SK-N-SH (cell line): ENCODE results near the gene CLGN. TPM values are rescaled to one million over a fixed set of nuclear protein-coding genes. Genes with fewer than 3 reads are reported as not detected.

Experiments used
- CTCF ChIA-PET: fragments of 300-600, 350-600 bp; formaldehyde crosslinking; extraction: SDS; loops from one replicate; lab custom pipeline; 2021; lab: Yijun Ruan, JAX
- POLR2A ChIA-PET: fragments of 350-600 bp; sonication (Branson Sonifier 250); formaldehyde crosslinking; extraction: SDS; loops from one replicate; lab custom pipeline; 2020; ENCODE audit warnings: antibody characterized with exemption, inconsistent platforms; lab: Yijun Ruan, JAX
- DNase-seq: peaks from one replicate; pipeline ENCODE4 v3.0.0; 2012
- H2AFZ ChIP-seq: fragments of 200-600 bp; sonication (generic); 2 replicates; pipeline ENCODE4 v1.8.1; 2016; ENCODE audit warnings: antibody characterized with exemption, mild to moderate bottlenecking, low read depth
- H3F3A ChIP-seq: fragments of 200-600 bp; sonication (generic); replicated peaks from 2 replicates; pipeline ENCODE3; 2016; ENCODE audit warnings: antibody characterized with exemption, mild to moderate bottlenecking; ENCODE audit not compliant: insufficient read depth
- H3K27ac ChIP-seq, 2 experiments: fragments of 200-500 bp in 1 of 2; fragments of 200-600 bp in 1 of 2; sonication (Bioruptor generic) in 1 of 2; sonication (generic), shearing (Covaris generic) in 1 of 2; 2 replicates each; pipeline versions ENCODE4 v1.5.1 to v1.6.1; 2014 to 2016; ENCODE audit warnings: low read depth in 2 of 2, inconsistent platforms in 1 of 2, low read length in 1 of 2, mild to moderate bottlenecking in 1 of 2, mixed read lengths in 1 of 2
- H3K27me3 ChIP-seq: fragments of 200-600 bp; sonication (generic), shearing (Covaris generic); 2 replicates; pipeline ENCODE4 v1.6.1; 2016; ENCODE audit warnings: mixed run types; ENCODE audit not compliant: insufficient read depth
- H3K36me3 ChIP-seq, 2 experiments: fragments of 200-500 bp in 1 of 2; fragments of 200-600 bp in 1 of 2; sonication (Bioruptor generic) in 1 of 2; sonication (generic) in 1 of 2; replicated peaks in 1 of 2; 2 replicates each; pipeline versions ENCODE3 to v1.5.1; 2014 to 2016; ENCODE audit warnings: low read length in 1 of 2, mild to moderate bottlenecking in 1 of 2; ENCODE audit not compliant: insufficient read depth in 2 of 2, control insufficient read depth in 1 of 2
- H3K4me1 ChIP-seq, 2 experiments: fragments of 200-500 bp in 1 of 2; fragments of 200-600 bp in 1 of 2; sonication (Bioruptor generic) in 1 of 2; sonication (generic), shearing (Covaris generic) in 1 of 2; 2 replicates each; pipeline versions ENCODE4 v1.5.1 to v1.6.1; 2014 to 2016; ENCODE audit warnings: low read depth in 1 of 2, low read length in 1 of 2, mixed run types in 1 of 2; ENCODE audit not compliant: insufficient read depth in 2 of 2, control insufficient read depth in 1 of 2
- H3K4me2 ChIP-seq: fragments of 200-600 bp; sonication (generic), shearing (Covaris generic); 2 replicates; pipeline ENCODE4 v1.6.1; 2017; ENCODE audit warnings: mixed run types
- H3K4me3 ChIP-seq, 2 experiments: fragments of 200-500 bp in 1 of 2; fragments of 200-600 bp in 1 of 2; sonication (Bioruptor generic) in 1 of 2; sonication (generic), shearing (Covaris generic) in 1 of 2; 2 replicates each; pipeline versions ENCODE4 v1.5.1 to v1.8.1; 2014 to 2016; ENCODE audit warnings: low read depth in 2 of 2, inconsistent platforms in 1 of 2, low read length in 1 of 2, mild to moderate bottlenecking in 1 of 2, mixed read lengths in 1 of 2, moderate library complexity in 1 of 2
- H3K79me2 ChIP-seq: fragments of 200-600 bp; sonication (generic); 2 replicates; pipeline ENCODE4 v1.8.1; 2017; ENCODE audit warnings: mild to moderate bottlenecking; ENCODE audit not compliant: insufficient read depth
- H3K9ac ChIP-seq: fragments of 200-600 bp; sonication (generic); 2 replicates; pipeline ENCODE4 v1.6.1; 2017; ENCODE audit warnings: mixed run types
- H3K9me2 ChIP-seq: fragments of 200-600 bp; sonication (generic); 2 replicates; pipeline ENCODE4 v1.6.1; 2017; ENCODE audit warnings: mixed run types
- H3K9me3 ChIP-seq: fragments of 200-600 bp; sonication (generic); 2 replicates; pipeline ENCODE4 v1.6.1; 2017; ENCODE audit warnings: mixed run types, mild to moderate bottlenecking, moderate library complexity
- H4K20me1 ChIP-seq: fragments of 200-600 bp; sonication (generic); 2 replicates; pipeline ENCODE4 v1.6.1; 2017; ENCODE audit warnings: mild to moderate bottlenecking, mixed run types; ENCODE audit not compliant: insufficient read depth
- ELF1 ChIP-seq: IDR thresholded peaks from 2 replicates; pipeline ENCODE4 v1.4.0; 2012
- EP300 ChIP-seq, 2 experiments: IDR thresholded peaks; 2 replicates each; pipeline versions ENCODE4 v1.4.0 to v1.6.1; 2012; ENCODE audit warnings: borderline replicate concordance in 1 of 2, low read depth in 1 of 2, low read length in 1 of 2
- FOSL2 ChIP-seq: IDR thresholded peaks from 2 replicates; pipeline ENCODE4 v1.4.0; 2012; ENCODE audit warnings: low read depth, mild to moderate bottlenecking, moderate library complexity, borderline replicate concordance
- FOXM1 ChIP-seq: IDR thresholded peaks from 2 replicates; pipeline ENCODE4 v1.4.0; 2012; ENCODE audit warnings: low read depth, mild to moderate bottlenecking
- GABPA ChIP-seq: IDR thresholded peaks from 2 replicates; pipeline ENCODE4 v1.4.0; 2012; ENCODE audit warnings: low read depth, mild to moderate bottlenecking
- GATA2 ChIP-seq: sonication (generic); formaldehyde crosslinking; IDR thresholded peaks from 2 replicates; pipeline ENCODE4 v1.5.0; 2020; ENCODE audit warnings: mild to moderate bottlenecking, missing genetic modification reagents
- MEF2A ChIP-seq: IDR thresholded peaks from 2 replicates; pipeline ENCODE4 v1.4.0; 2012; ENCODE audit warnings: low read depth, borderline replicate concordance
- MXI1 ChIP-seq: IDR thresholded peaks from 2 replicates; pipeline ENCODE4 v1.6.1; 2012; ENCODE audit warnings: mild to moderate bottlenecking, low read depth, low read length, improper control_type of control experiment
- NFIC ChIP-seq: IDR thresholded peaks from 2 replicates; pipeline ENCODE4 v1.4.0; 2012; ENCODE audit warnings: borderline replicate concordance
- NRF1 ChIP-seq: IDR thresholded peaks from 2 replicates; pipeline ENCODE4 v1.6.1; 2012; ENCODE audit warnings: low read depth, mild to moderate bottlenecking, low read length
- RCOR1 ChIP-seq: fragments of 150-350 bp; IDR thresholded peaks from 2 replicates; pipeline ENCODE4 v1.6.1; 2017; ENCODE audit warnings: antibody characterized with exemption, low read length
- RFX5 ChIP-seq: IDR thresholded peaks from 2 replicates; pipeline ENCODE4 v1.6.1; 2012; ENCODE audit warnings: mild to moderate bottlenecking, improper control_type of control experiment, low read length
- RXRA ChIP-seq: IDR thresholded peaks from 2 replicates; pipeline ENCODE4 v1.4.0; 2012; ENCODE audit warnings: low read depth, mild to moderate bottlenecking, borderline replicate concordance
- SIN3A ChIP-seq: IDR thresholded peaks from 2 replicates; pipeline ENCODE4 v1.6.1; 2012; ENCODE audit warnings: low read depth, mild to moderate bottlenecking, low read length, moderate library complexity, borderline replicate concordance
- SMC3 ChIP-seq: IDR thresholded peaks from 2 replicates; pipeline ENCODE4 v1.6.1; 2012; ENCODE audit warnings: low read depth, low read length, improper control_type of control experiment
- TCF12 ChIP-seq: IDR thresholded peaks from 2 replicates; pipeline ENCODE4 v1.4.0; 2012
- TEAD4 ChIP-seq: IDR thresholded peaks from 2 replicates; pipeline ENCODE4 v1.4.0; 2012; ENCODE audit warnings: mild to moderate bottlenecking, borderline replicate concordance; ENCODE audit not compliant: insufficient read depth
- YY1 ChIP-seq: IDR thresholded peaks from 2 replicates; pipeline ENCODE4 v1.4.0; 2012; ENCODE audit warnings: low read depth, mild to moderate bottlenecking
- WGBS: methylation state at CpG from one replicate; pipeline ENCODE4 v1.1.6; 2017; ENCODE audit warnings: low lambda C conversion rate; 5-methylcytosine and 5-hydroxymethylcytosine counted together
- polyA plus RNA-seq, 3 experiments: library from polyadenylated mRNA; depleted of rRNA; stranded (reverse); fragments of >200 nt; gene quantifications; 2 replicates each; pipeline ENCODE4 v1.2.3, GENCODE V29; 2012
- TF ChIP-seq, protein P1 (sequence below): IDR thresholded peaks from 2 replicates; pipeline ENCODE4 v1.6.1; 2012; ENCODE audit warnings: mild to moderate bottlenecking, low read depth, low read length, moderate library complexity
- TF ChIP-seq, protein P2 (sequence below): IDR thresholded peaks from 2 replicates; pipeline ENCODE4 v1.4.0; 2012; ENCODE audit warnings: low read depth
- TF ChIP-seq, protein P3 (sequence below): fragments of 150-350 bp; IDR thresholded peaks from 2 replicates; pipeline ENCODE4 v1.6.1; 2016; ENCODE audit warnings: mild to moderate bottlenecking, low read depth, low read length
- TF ChIP-seq, protein P4 (sequence below): fragments of 150-350 bp; IDR thresholded peaks from 2 replicates; pipeline ENCODE4 v1.6.1; 2017; ENCODE audit warnings: antibody characterized with exemption, low read length, low read depth, borderline replicate concordance
- TF ChIP-seq, protein P5 (sequence below): IDR thresholded peaks from 2 replicates; pipeline ENCODE4 v1.4.0; 2012; ENCODE audit warnings: low read depth, borderline replicate concordance

Gene CLGN
- polyA plus RNA-seq, 1 of the 3 experiments (the other 2 are of a cell fraction) = 0.72 TPM

DNA sequence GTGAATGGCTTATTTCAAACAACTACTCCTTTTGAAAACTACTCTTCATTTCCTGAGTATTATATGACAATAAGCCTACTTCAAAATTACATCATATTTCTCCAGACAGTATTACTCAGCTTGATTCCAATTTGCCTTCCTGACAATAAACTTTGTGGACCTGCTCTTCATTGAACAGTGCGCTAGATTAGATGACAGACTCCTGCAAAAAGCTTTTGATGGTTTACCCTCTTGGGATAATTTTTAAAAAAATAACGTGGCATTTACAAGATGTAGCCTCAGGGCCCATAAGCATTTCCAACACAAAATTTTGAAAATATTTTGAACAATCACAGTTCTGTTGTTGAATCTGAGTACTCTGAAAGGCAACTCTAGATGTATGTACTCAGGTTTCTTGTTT, 44.7 kb upstream of the CLGN start (continued):
- TF ChIP-seq, protein P1, sequence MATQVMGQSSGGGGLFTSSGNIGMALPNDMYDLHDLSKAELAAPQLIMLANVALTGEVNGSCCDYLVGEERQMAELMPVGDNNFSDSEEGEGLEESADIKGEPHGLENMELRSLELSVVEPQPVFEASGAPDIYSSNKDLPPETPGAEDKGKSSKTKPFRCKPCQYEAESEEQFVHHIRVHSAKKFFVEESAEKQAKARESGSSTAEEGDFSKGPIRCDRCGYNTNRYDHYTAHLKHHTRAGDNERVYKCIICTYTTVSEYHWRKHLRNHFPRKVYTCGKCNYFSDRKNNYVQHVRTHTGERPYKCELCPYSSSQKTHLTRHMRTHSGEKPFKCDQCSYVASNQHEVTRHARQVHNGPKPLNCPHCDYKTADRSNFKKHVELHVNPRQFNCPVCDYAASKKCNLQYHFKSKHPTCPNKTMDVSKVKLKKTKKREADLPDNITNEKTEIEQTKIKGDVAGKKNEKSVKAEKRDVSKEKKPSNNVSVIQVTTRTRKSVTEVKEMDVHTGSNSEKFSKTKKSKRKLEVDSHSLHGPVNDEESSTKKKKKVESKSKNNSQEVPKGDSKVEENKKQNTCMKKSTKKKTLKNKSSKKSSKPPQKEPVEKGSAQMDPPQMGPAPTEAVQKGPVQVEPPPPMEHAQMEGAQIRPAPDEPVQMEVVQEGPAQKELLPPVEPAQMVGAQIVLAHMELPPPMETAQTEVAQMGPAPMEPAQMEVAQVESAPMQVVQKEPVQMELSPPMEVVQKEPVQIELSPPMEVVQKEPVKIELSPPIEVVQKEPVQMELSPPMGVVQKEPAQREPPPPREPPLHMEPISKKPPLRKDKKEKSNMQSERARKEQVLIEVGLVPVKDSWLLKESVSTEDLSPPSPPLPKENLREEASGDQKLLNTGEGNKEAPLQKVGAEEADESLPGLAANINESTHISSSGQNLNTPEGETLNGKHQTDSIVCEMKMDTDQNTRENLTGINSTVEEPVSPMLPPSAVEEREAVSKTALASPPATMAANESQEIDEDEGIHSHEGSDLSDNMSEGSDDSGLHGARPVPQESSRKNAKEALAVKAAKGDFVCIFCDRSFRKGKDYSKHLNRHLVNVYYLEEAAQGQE = no peak
- TF ChIP-seq, protein P2, sequence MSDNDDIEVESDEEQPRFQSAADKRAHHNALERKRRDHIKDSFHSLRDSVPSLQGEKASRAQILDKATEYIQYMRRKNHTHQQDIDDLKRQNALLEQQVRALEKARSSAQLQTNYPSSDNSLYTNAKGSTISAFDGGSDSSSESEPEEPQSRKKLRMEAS = no peak
- no peak for TF ChIP-seq SMC3
- no peak for TF ChIP-seq RCOR1
- no peak for TF ChIP-seq NRF1
- TF ChIP-seq SIN3A = no peak
- no peak for TF ChIP-seq EP300 (IDR thresholded peaks at IDR 0.05; ENCODE audit: borderline replicate concordance in 1 of 2, low read depth in 1 of 2, low read length in 1 of 2)
- TF ChIP-seq ELF1 = no peak
- TF ChIP-seq, protein P3, sequence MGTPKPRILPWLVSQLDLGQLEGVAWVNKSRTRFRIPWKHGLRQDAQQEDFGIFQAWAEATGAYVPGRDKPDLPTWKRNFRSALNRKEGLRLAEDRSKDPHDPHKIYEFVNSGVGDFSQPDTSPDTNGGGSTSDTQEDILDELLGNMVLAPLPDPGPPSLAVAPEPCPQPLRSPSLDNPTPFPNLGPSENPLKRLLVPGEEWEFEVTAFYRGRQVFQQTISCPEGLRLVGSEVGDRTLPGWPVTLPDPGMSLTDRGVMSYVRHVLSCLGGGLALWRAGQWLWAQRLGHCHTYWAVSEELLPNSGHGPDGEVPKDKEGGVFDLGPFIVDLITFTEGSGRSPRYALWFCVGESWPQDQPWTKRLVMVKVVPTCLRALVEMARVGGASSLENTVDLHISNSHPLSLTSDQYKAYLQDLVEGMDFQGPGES = no peak
- no peak for TF ChIP-seq FOXM1
- no peak for TF ChIP-seq TEAD4
- TF ChIP-seq MEF2A = no peak

DNA sequence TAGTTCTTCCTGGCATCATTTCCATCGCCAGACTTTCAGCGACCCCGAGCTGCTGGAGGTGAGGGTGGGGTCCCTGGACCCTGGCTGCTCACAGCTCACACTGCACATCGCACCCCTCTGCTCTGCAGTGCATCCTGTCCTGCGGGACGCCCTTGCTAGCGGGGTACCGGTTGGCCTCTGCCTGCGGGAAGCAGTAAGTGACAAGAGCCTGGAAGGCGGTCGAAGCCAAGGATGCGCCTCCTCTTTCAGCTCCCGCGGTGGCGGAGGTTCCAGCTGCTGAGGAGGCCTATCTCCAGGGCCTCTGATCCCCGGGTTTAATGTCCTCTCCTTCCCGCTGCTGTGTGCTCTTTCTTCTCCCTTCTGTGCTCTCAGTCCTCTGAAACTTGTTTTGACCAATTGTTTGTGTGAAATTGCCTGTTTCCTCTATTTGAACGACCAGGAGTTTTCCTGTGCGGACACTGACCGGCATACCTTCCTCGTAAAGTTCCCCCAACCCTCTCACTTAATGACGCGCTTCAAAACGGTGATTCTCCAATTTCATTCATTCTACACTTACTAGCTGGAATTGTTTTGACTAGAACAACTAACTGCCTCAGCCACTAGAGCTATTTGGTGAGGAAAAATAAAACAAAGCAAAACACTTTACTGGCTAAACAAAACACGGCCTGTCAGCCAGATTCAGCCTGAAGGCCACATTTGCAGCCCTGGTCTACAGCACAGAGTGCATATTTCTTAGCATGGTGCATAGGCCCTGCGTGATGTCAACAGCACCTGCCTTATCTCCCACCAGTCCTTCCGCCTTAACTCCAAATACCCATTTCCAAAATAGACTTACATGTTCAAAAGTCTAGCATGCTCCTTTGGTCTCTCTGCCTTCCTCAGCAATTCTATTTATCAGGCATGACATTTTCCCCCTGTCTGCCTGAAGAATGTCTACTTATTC, 42.6 kb upstream of the CLGN start:
- Histone ChIP-seq H2AFZ (no peak overlapping the region), H3K4me1 (no peaks in the 10 kb centered on the region; a peak in 1 of 4 replicates), H3K9ac (no peak overlapping the region), H3K9me3 (no peaks in the 10 kb centered on the region), H4K20me1 (no peaks in the 10 kb centered on the region), H3K36me3 (no peaks in the 10 kb centered on the region), H3K27me3 (peaks cover 7% of the 10 kb centered on the region; the same call in 1 of the 2 replicates), H3K27ac (no peak overlapping the region), H3K79me2 (no peaks in the 10 kb centered on the region), H3K4me2 (no peak overlapping the region), H3K9me2 (no peaks in the 10 kb centered on the region), H3F3A (no peaks in the 10 kb centered on the region), H3K4me3 (no peak overlapping the region)
- ChIA-PET CTCF (interaction anchor here (0.7 to 1.2 kb wide), 2 partner anchors 42 to 110 kb away, joined by 3 to 4 read pairs; no protein-coding TSS in a partner anchor), POLR2A (no interaction called here)
- 79% methylated on average over 25 of the region's 27 CpGs for WGBS
- DNase-seq = no peak
- no peak for TF ChIP-seq GATA2 (CRISPR knock-in tag)
- no peak for TF ChIP-seq RFX5
- TF ChIP-seq, protein P4, sequence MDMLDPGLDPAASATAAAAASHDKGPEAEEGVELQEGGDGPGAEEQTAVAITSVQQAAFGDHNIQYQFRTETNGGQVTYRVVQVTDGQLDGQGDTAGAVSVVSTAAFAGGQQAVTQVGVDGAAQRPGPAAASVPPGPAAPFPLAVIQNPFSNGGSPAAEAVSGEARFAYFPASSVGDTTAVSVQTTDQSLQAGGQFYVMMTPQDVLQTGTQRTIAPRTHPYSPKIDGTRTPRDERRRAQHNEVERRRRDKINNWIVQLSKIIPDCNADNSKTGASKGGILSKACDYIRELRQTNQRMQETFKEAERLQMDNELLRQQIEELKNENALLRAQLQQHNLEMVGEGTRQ = no peak
- no peak for TF ChIP-seq FOSL2
- no peak for TF ChIP-seq SMC3
- TF ChIP-seq, protein P2 = no peak
- no peak for TF ChIP-seq TCF12
- no peak for TF ChIP-seq SIN3A
- TF ChIP-seq GABPA = no peak
- TF ChIP-seq MXI1 = no peak
- no peak for TF ChIP-seq NFIC
- no peak for TF ChIP-seq YY1
- TF ChIP-seq RXRA = no peak
- TF ChIP-seq, protein P5, sequence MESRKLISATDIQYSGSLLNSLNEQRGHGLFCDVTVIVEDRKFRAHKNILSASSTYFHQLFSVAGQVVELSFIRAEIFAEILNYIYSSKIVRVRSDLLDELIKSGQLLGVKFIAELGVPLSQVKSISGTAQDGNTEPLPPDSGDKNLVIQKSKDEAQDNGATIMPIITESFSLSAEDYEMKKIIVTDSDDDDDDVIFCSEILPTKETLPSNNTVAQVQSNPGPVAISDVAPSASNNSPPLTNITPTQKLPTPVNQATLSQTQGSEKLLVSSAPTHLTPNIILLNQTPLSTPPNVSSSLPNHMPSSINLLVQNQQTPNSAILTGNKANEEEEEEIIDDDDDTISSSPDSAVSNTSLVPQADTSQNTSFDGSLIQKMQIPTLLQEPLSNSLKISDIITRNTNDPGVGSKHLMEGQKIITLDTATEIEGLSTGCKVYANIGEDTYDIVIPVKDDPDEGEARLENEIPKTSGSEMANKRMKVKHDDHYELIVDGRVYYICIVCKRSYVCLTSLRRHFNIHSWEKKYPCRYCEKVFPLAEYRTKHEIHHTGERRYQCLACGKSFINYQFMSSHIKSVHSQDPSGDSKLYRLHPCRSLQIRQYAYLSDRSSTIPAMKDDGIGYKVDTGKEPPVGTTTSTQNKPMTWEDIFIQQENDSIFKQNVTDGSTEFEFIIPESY = no peak
